Aorta (tissue), 5 donors: ENCODE data around the gene FEZF2. TPM values are rescaled to one million over a fixed set of nuclear protein-coding genes. Genes with fewer than 3 reads are reported as not detected.

ENCODE experiments used
- ATAC-seq: fragments of 200-7000 bp; cut with Tn5 transposase; one replicate; pipeline ENCODE4 v1.9.1; 2022; ENCODE audit warnings: moderate library complexity; ENCODE audit not compliant: low FRiP score
- DNase-seq, 2 donors: peaks; one replicate each; pipeline ENCODE4 v3.0.0-alpha.2; 2020
- H3K27ac ChIP-seq, 2 donors: one replicate each; pipeline ENCODE4 v1.5.1; 2013; ENCODE audit warnings: low read length in 2 of 2, mild to moderate bottlenecking in 2 of 2, moderate library complexity in 2 of 2, control low read depth in 1 of 2, inconsistent platforms in 1 of 2, low read depth in 1 of 2
- H3K27me3 ChIP-seq, 2 donors: one replicate each; pipeline ENCODE4 v1.6.1; 2013; ENCODE audit warnings: control low read depth in 1 of 2, low read length in 1 of 2, mild to moderate bottlenecking in 1 of 2, moderate library complexity in 1 of 2; ENCODE audit not compliant: insufficient read depth in 2 of 2, control insufficient read depth in 1 of 2
- H3K36me3 ChIP-seq, 2 donors: one replicate each; pipeline ENCODE4 v1.6.1; 2013; ENCODE audit warnings: control low read depth in 1 of 2, low read length in 1 of 2, mild to moderate bottlenecking in 1 of 2; ENCODE audit not compliant: insufficient read depth in 2 of 2, control insufficient read depth in 1 of 2
- H3K4me1 ChIP-seq, 2 donors: one replicate each; pipeline ENCODE4 v1.6.1; 2013; ENCODE audit warnings: low read length in 2 of 2, control low read depth in 1 of 2, mild to moderate bottlenecking in 1 of 2, moderate library complexity in 1 of 2; ENCODE audit not compliant: insufficient read depth in 2 of 2, control insufficient read depth in 1 of 2
- H3K4me3 ChIP-seq, 2 donors: one replicate each; pipeline ENCODE4 v1.5.1; 2013; ENCODE audit warnings: low read length in 2 of 2, control low read depth in 1 of 2, mild to moderate bottlenecking in 1 of 2
- H3K9me3 ChIP-seq: one replicate; pipeline ENCODE4 v1.6.1; 2013; ENCODE audit warnings: mild to moderate bottlenecking, low read length; ENCODE audit not compliant: control insufficient read depth
- WGBS, 2 donors: extraction: QIAGEN DNeasy Blood & Tissue Kit; methylation state at CpG; one replicate each; pipeline ENCODE4 v1.1.7; 2013; 5-methylcytosine and 5-hydroxymethylcytosine counted together
- intact Hi-C, 2 donors: fragments of 100-400 bp; cut with DNase I; formaldehyde crosslinking; loops; one replicate each; pipeline versions ENCODE4 v1.14.2 to v1.15.0; 2022
- polyA plus RNA-seq, 2 donors: library from polyadenylated mRNA; stranded (reverse); fragments of 200-250 nt; gene quantifications; one replicate each; pipeline ENCODE4 v1.2.3, GENCODE V29; 2013
- total RNA-seq, 2 donors: library from RNA; stranded (reverse); fragmentation: NEBNext Ultra II Directional; extraction: Animal tissue kit (Norgen Biotek cat#: 25700); gene quantifications; one replicate each; pipeline ENCODE4 v1.2.1, GENCODE V29; 2021
- donor health status: healthy with polysubstance abuse.
- donor health status: Bipolar disorder and iron deficiency.
- donor health status: DM: no; HTN: no; CAD: no.
- donor health status: DM: no; HTN: no; CAD: no.
- donor health status: DM: yes; HTN: yes; CAD: no.

The FEZF2 gene
- total and polyA plus RNA-seq, 4 donors, result not detected

DNA sequence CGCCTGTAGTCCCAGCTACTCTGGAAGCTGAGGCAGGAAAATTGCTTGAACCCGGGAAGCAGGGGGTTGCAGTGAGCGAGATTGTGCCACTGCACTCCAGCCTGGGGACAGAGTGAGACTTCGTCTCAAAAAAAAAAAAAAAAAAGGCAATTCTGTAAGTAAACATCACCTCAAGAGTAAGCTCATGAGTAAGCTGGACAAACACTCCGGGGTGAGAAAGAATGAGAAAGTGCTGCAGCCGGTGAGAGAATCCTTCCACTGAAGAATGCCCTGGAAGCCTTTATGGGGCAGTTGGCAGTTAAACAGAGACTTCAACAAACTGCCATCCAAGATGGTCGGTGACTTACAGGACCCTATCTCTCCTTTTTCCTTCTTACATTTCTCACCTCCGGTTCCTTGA lies 47.5 kb downstream of the FEZF2 start:
- H3K4me1 ChIP-seq, result no peaks in the 10 kb centered on the region
- DNase-seq (no peak), ATAC-seq (no peak)
- H3K36me3 ChIP-seq, result peaks cover 0 to 4% of the 10 kb centered on the region in 2 donors
- WGBS, 2 donors, result 88 to 94% methylated on average over 8 of the region's 8 CpGs
- no peaks in the 10 kb centered on the region for H3K9me3 ChIP-seq
- intact Hi-C loops, result no loop called here
- no peak overlapping the region for H3K27ac ChIP-seq
- H3K27me3 ChIP-seq, result no peaks in the 10 kb centered on the region
- no peak overlapping the region for H3K4me3 ChIP-seq

DNA sequence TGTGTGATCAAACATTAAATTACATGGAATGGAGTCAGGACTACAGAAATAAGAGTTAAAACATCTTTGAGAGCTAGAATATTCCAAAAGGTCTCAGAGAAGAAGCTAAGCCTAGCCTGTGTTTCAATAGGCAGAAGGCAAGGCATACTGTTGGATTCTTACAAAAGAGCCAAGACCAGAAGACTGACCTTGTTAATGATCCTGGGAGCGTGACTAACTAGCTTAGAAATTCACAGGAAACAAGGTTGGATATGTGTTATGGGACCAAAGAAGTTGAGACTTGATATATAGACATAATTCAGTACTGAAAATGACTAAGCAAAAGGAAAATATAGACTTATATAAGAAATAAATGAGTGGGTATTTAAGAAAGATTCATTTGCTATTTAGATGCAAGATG lies 50.1 kb downstream of the FEZF2 start:
- 98 to 100% methylated on average over 1 of the region's 1 CpG for WGBS, 2 donors
- DNase-seq (no peak), ATAC-seq (no peak)
- Histone ChIP-seq H3K36me3 (peaks cover 0 to 4% of the 10 kb centered on the region in 2 donors), H3K9me3 (no peaks in the 10 kb centered on the region), H3K27me3 (no peaks in the 10 kb centered on the region), H3K27ac (no peak overlapping the region), H3K4me1 (no peaks in the 10 kb centered on the region), H3K4me3 (no peak overlapping the region)
- intact Hi-C loops, result no loop called here
